ENCODE results near the gene TBC1D5.
"Not testable (repeated sequence)": the region's sequence is repeated elsewhere in the genome, so short reads cannot be mapped to it uniquely, and the experiment has no call there.

- TF ChIP-seq FOXJ3 (CRISPR knock-in tag; IDR thresholded peaks at IDR 0.05; ENCODE audit: borderline replicate concordance); TCF7 (CRISPR knock-in tag; IDR thresholded peaks at IDR 0.05; ENCODE audit: low read depth); MYBL2 (CRISPR knock-in tag; IDR thresholded peaks at IDR 0.05); CTCF (IDR thresholded peaks at IDR 0.05); ATF3 (CRISPR knock-in tag; conservative IDR thresholded peaks at IDR 0.05); STAT6 (CRISPR knock-in tag; conservative IDR thresholded peaks at IDR 0.05; ENCODE audit: low read depth): not testable (repeated sequence)
Measured at GRCh38 chr3:17491190-17491589, 251.2 kb downstream of the TBC1D5 start.

Data from WTC11 (cell line).